ENCODE results near the gene PTPRR.

The PTPRR gene

GRCh38 chr12:70787612-70788011, 132.9 kb downstream of the PTPRR start:
- DNase-seq = no peak

GRCh38 chr12:70785896-70786295, 134.6 kb downstream of the PTPRR start:
- no peak for DNase-seq

GRCh38 chr12:70784042-70784668, 136.4 kb downstream of the PTPRR start:
- DNase-seq = no peak

- DNase-seq = no peak
These were observed 137.1 kb downstream of the PTPRR start for GRCh38 chr12:70783455-70783854.

GRCh38 chr12:70779250-70779649, 141.3 kb downstream of the PTPRR start:
- DNase-seq = no peak

GRCh38 chr12:70774055-70774454, 146.5 kb downstream of the PTPRR start:
- no peak for DNase-seq

- no peak for DNase-seq
These were observed 147.7 kb downstream of the PTPRR start for GRCh38 chr12:70772836-70773235.

- DNase-seq = no peak
These were observed 149.0 kb downstream of the PTPRR start for GRCh38 chr12:70771581-70771980.

- DNase-seq = no peak
These were observed 156.9 kb downstream of the PTPRR start for GRCh38 chr12:70763666-70764065.

- DNase-seq = no peak
These were observed 158.5 kb downstream of the PTPRR start for GRCh38 chr12:70762000-70762399.

- no peak for DNase-seq
These were observed 161.2 kb downstream of the PTPRR start for GRCh38 chr12:70759161-70759918.

GRCh38 chr12:70758494-70758845, 162.1 kb downstream of the PTPRR start:
- no peak for DNase-seq

GRCh38 chr12:70757830-70758493, 162.6 kb downstream of the PTPRR start:
- DNase-seq = no peak

GRCh38 chr12:70756791-70757190, 163.7 kb downstream of the PTPRR start:
- DNase-seq = peak; percentile 31

GRCh38 chr12:70756118-70756517, 164.4 kb downstream of the PTPRR start:
- DNase-seq = no peak

GRCh38 chr12:70754330-70754741, 166.2 kb downstream of the PTPRR start:
- no peak for DNase-seq

- DNase-seq = no peak
These were observed 168.2 kb downstream of the PTPRR start for GRCh38 chr12:70752327-70752726.

GRCh38 chr12:70749931-70750330, 170.6 kb downstream of the PTPRR start:
- no peak for DNase-seq

- no peak for DNase-seq
These were observed 171.7 kb downstream of the PTPRR start for GRCh38 chr12:70748809-70749208.

- DNase-seq = no peak
These were observed 172.9 kb downstream of the PTPRR start for GRCh38 chr12:70747445-70748260.

- DNase-seq = no peak
These were observed 175.5 kb downstream of the PTPRR start for GRCh38 chr12:70745048-70745447.

- DNase-seq = no peak
These were observed 176.4 kb downstream of the PTPRR start for GRCh38 chr12:70744178-70744577.

- DNase-seq = no peak
These were observed 179.3 kb downstream of the PTPRR start for GRCh38 chr12:70741256-70741655.
